ENCODE data around the gene EPO. TPM values are rescaled to one million over a fixed set of nuclear protein-coding genes. Genes with fewer than 3 reads are reported as not detected.

EPO gene
- total RNA-seq, 1 donor from 2014 or later = not detected

DNA sequence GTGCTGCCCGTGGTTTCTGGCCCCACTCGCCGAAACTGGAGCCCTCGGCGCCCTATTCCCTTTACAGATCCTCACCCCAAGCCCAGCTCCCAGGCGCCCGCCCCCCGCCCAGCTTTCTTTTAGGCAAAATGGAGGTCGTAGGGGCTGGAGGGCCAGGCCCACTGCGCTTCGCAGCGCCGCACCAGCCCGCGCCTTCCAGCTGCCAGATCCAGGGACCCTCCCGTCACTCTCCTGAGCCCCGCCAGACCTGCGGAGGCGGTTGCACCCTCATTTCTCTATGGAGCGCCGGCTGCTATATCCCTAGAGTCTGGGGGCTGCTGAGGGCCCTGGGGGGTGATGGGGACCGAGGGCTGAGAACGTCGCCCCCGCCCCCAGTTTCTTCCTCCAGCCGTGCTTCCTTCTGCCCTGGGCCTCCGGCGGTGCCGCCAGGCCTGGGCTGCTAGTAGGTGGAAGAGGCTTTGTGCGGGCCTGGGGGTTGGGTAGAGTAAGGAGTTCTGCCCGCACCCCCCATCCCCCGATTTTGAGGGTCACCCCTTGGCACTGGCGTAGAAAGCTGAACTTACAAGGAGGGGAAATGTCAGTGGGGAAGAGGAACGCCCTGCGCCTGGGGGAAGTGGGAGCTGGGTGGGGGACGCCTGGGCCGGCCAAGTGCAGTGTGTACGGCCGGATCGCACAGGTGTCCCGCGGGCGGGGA, 45.7 kb upstream of the EPO start:
- Mint-ChIP-seq H3K4me1 (ENCODE audit: low read depth, unreplicated experiment) (peaks cover 2% of the 10 kb centered on the region), H3K4me3 (ENCODE audit: unreplicated experiment) (peak overlapping the region; percentile 94), H3K27ac (ENCODE audit: unreplicated experiment) (peak overlapping the region; percentile 38), H3K27me3 (ENCODE audit: unreplicated experiment) (peaks cover 11% of the 10 kb centered on the region), H3K36me3 (ENCODE audit: unreplicated experiment) (no peaks in the 10 kb centered on the region), H3K9me3 (ENCODE audit: unreplicated experiment) (peaks cover 7% of the 10 kb centered on the region)
- DNase-seq = peak; percentile 53
- TF ChIP-seq CTCF (IDR thresholded peaks at IDR 0.05; ENCODE audit: partially characterized antibody, unreplicated experiment) = no peak

DNA sequence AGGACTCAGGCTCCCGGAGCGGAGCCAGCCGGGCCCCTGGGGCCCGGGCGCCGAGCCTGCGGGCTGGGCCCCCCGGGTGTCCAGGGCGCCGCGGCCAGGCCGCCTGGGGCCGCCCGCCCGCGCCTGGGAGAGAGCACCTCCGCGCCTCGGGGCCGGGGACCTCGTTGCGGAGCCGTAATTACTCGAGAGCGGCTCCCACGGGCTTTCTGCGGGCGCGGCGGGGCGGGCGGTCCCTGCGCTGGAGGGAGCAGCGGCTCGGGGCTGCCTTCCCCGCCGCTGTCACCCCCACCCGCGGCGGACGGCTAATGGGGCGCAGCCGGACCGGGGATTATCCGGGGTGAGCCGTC, 45.2 kb upstream of the EPO start:
- Mint-ChIP-seq H3K4me3 (ENCODE audit: unreplicated experiment) (peak overlapping the region; percentile 94), H3K27me3 (ENCODE audit: unreplicated experiment) (peaks cover 12% of the 10 kb centered on the region), H3K27ac (ENCODE audit: unreplicated experiment) (no peak overlapping the region), H3K36me3 (ENCODE audit: unreplicated experiment) (peaks cover 2% of the 10 kb centered on the region), H3K9me3 (ENCODE audit: unreplicated experiment) (peaks cover 8% of the 10 kb centered on the region), H3K4me1 (ENCODE audit: low read depth, unreplicated experiment) (peaks cover 3% of the 10 kb centered on the region)
- TF ChIP-seq CTCF (IDR thresholded peaks at IDR 0.05; ENCODE audit: partially characterized antibody, unreplicated experiment) = no peak
- DNase-seq = peak; percentile 63

DNA sequence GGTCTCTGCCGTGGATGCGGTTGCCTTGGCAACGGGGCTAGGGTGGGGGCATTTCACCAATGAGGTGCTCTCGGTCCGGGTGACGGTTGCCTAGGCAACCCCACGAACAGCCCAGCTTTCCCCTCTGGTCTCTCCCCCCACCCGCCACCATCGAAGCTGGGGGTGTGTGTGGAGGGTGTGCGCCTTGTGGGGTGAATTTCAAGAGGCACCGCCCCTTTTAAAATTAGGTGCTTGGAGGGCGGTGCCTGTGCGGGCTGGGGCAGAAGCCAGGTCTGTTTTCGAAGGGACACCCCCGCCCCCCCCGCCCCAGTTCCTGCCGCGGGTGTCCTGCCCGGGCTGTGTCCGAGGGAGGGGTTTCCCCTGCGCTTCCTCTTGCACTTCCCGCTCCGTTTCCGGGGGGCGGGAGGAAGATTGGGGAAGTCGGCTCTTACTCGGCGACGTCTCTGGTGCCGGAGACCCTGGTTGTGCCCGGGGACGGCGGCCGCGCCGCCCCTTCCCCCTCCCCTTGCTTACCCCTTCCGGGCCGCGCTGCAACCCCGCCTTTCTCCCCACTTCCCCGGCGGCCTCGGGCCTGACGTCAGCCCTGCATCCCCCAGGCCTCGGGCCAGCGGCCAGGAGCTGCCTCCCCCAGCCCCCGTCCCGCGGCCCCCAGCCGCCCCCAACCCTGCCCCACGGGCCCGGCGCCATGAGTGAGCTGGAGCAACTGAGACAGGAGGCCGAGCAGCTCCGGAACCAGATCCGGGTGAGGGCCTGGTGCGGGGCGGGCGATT, 44.5 kb upstream of the EPO start:
- peak overlapping the region; percentile 75 for H3K4me3 Mint-ChIP-seq (ENCODE audit: unreplicated experiment)
- peaks cover 11% of the 10 kb centered on the region for H3K9me3 Mint-ChIP-seq (ENCODE audit: unreplicated experiment)
- peaks cover 5% of the 10 kb centered on the region for H3K4me1 Mint-ChIP-seq (ENCODE audit: low read depth, unreplicated experiment)
- H3K27ac Mint-ChIP-seq (ENCODE audit: unreplicated experiment) = no peak overlapping the region
- H3K36me3 Mint-ChIP-seq (ENCODE audit: unreplicated experiment) = peaks cover 4% of the 10 kb centered on the region
- DNase-seq = peak; percentile 67
- peaks cover 14% of the 10 kb centered on the region for H3K27me3 Mint-ChIP-seq (ENCODE audit: unreplicated experiment)
- no peak for TF ChIP-seq CTCF (IDR thresholded peaks at IDR 0.05; ENCODE audit: partially characterized antibody, unreplicated experiment)

GRCh38 chr7:100676501-100677306, 43.6 kb upstream of the EPO start:
- Mint-ChIP-seq H3K27ac (ENCODE audit: unreplicated experiment) (peak overlapping the region; percentile 76), H3K27me3 (ENCODE audit: unreplicated experiment) (peaks cover 14% of the 10 kb centered on the region), H3K9me3 (ENCODE audit: unreplicated experiment) (peaks cover 11% of the 10 kb centered on the region), H3K4me1 (ENCODE audit: low read depth, unreplicated experiment) (peaks cover 5% of the 10 kb centered on the region), H3K36me3 (ENCODE audit: unreplicated experiment) (peaks cover 4% of the 10 kb centered on the region), H3K4me3 (ENCODE audit: unreplicated experiment) (peak overlapping the region; percentile 89)
- no peak for TF ChIP-seq CTCF (IDR thresholded peaks at IDR 0.05; ENCODE audit: partially characterized antibody, unreplicated experiment)
- no peak for DNase-seq
